ENCODE data around the gene ACP7. TPM values are rescaled to one million over a fixed set of nuclear protein-coding genes. Genes with fewer than 3 reads are reported as not detected.

Gene ACP7
- total and polyA plus RNA-seq, 2 of the 8 experiments (the other 6 are each of a cell fraction or from before 2014, with no cell fraction given), result 0.27 to 0.50 TPM

DNA sequence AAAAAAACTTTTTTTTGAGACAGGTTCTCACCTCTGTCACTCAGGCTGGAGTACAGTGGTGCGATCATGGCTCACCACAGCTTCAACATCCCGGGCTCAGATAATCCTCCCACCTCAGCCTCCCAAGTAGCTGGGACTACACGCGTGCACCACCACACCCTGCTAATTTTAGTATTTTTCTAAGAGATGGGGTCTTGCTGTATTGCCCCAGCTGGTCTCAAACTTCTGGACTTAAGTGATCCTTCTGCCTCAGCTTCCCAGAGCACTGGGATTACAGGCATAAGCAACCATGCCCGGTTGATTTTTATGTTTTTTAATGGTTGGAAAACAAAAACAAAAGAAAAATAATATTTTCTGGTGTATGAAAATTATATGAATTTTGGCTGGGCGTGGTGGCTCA is 9.2 kb upstream of the ACP7 start:
- no peaks in the 10 kb centered on the region for H3K36me3 ChIP-seq (ENCODE audit: control insufficient read depth in 2 of 4, insufficient read depth in 4 of 4, low read length in 3 of 4)
- H3K27me3 ChIP-seq (replicated peaks in 1 of 4; ENCODE audit: control insufficient read depth in 3 of 4, extremely low read depth in 1 of 4, insufficient read depth in 3 of 4, low read length in 3 of 4), result no peaks in the 10 kb centered on the region
- no peak overlapping the region for H2BK20ac ChIP-seq (ENCODE audit: low read length)
- no peak overlapping the region for H4K8ac ChIP-seq (ENCODE audit: extremely low read depth, insufficient read depth, low read length)
- no peak overlapping the region for H3K27ac ChIP-seq (ENCODE audit: low read depth, low read length)
- H2BK15ac ChIP-seq (ENCODE audit: low read length), result no peak overlapping the region
- no peaks in the 10 kb centered on the region for H4K20me1 ChIP-seq (replicated peaks in 1 of 2; ENCODE audit: control insufficient read depth in 1 of 2, insufficient read depth in 2 of 2, low read length in 2 of 2)
- no peak overlapping the region for H2BK5ac ChIP-seq (ENCODE audit: low read depth, low read length)
- H2BK120ac ChIP-seq (replicated peaks; ENCODE audit: low read depth, low read length), result no peak overlapping the region
- CTCF ChIA-PET (ENCODE audit: partially characterized antibody), result interaction anchor here (0.6 to 3.9 kb wide), 4 partner anchors 23 to 257 kb away, joined by 3 to 21 read pairs (median 3); no protein-coding TSS in a partner anchor
- no peak for TF ChIP-seq EGR1 (IDR thresholded peaks at IDR 0.05; ENCODE audit: borderline replicate concordance, low read depth, low read length)
- TF ChIP-seq, protein P1, sequence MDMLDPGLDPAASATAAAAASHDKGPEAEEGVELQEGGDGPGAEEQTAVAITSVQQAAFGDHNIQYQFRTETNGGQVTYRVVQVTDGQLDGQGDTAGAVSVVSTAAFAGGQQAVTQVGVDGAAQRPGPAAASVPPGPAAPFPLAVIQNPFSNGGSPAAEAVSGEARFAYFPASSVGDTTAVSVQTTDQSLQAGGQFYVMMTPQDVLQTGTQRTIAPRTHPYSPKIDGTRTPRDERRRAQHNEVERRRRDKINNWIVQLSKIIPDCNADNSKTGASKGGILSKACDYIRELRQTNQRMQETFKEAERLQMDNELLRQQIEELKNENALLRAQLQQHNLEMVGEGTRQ (IDR thresholded peaks at IDR 0.05; ENCODE audit: low read length), result no peak
- no peaks in the 10 kb centered on the region for H3K4me1 ChIP-seq (replicated peaks in 1 of 4; ENCODE audit: control insufficient read depth in 3 of 4, insufficient read depth in 4 of 4, low read length in 3 of 4)
- H3K4ac ChIP-seq (replicated peaks; ENCODE audit: insufficient read length, low read depth, low read length), result no peak overlapping the region
- no peak for FAIRE-seq
- 89% methylated on average over 6 of the region's 6 CpGs; no CpG with 5 or more reads in 1 of the 2 experiments for WGBS, 2 experiments (ENCODE audit: extremely low coverage in 1 of 2, insufficient coverage in 1 of 2, insufficient read length in 1 of 2, insufficient replicate concordance in 2 of 2, low coverage in 1 of 2, low lambda C conversion rate in 2 of 2, missing lambda C conversion rate in 1 of 2)
- H3K4me2 ChIP-seq (ENCODE audit: insufficient read depth in 1 of 2, low read depth in 2 of 2, low read length in 2 of 2), result no peak overlapping the region
- no peak overlapping the region for H3K23ac ChIP-seq (ENCODE audit: insufficient read length)
- no peak for DNase-seq (ENCODE audit: low read depth in 1 of 2, low spot score in 2 of 2)
- no peak overlapping the region for H4K5ac ChIP-seq (ENCODE audit: insufficient read length, low read depth, low read length)
- no peak overlapping the region for H3K9ac ChIP-seq (replicated peaks in 1 of 4; ENCODE audit: extremely low read depth in 1 of 4, low read depth in 3 of 4, low read length in 3 of 4)
- POLR2A ChIA-PET (ENCODE audit: partially characterized antibody), result interaction anchor here (1.1 kb wide), 1 partner anchor 14 kb away, joined by 3 read pairs; no protein-coding TSS in a partner anchor
- H3K79me1 ChIP-seq (ENCODE audit: low read depth, low read length), result no peaks in the 10 kb centered on the region
- H2BK12ac ChIP-seq (ENCODE audit: low read depth, low read length), result no peak overlapping the region
- H2AFZ ChIP-seq (ENCODE audit: low read length), result no peak overlapping the region
- no peaks in the 10 kb centered on the region for H3K9me3 ChIP-seq (ENCODE audit: insufficient read depth in 2 of 2, low read depth in 1 of 2, low read length in 1 of 2)
- no peaks in the 10 kb centered on the region for H3K23me2 ChIP-seq (ENCODE audit: low read depth, low read length)
- H3K4me3 ChIP-seq (ENCODE audit: extremely low read depth in 1 of 4, insufficient read depth in 2 of 4, low read depth in 3 of 4, low read length in 4 of 4), result no peak overlapping the region
- H3K56ac ChIP-seq (replicated peaks; ENCODE audit: insufficient read length, low read depth, low read length), result no peak overlapping the region
- no peaks in the 10 kb centered on the region for H3K79me2 ChIP-seq (ENCODE audit: control insufficient read depth in 1 of 2, insufficient read depth in 2 of 2, low read length in 2 of 2)
- no peak overlapping the region for H2AK5ac ChIP-seq (ENCODE audit: low read depth, low read length)
- no peak overlapping the region for H3K18ac ChIP-seq (ENCODE audit: extremely low read depth, low read length)
- H3K14ac ChIP-seq (ENCODE audit: insufficient read length), result no peak overlapping the region
- H4K91ac ChIP-seq (replicated peaks; ENCODE audit: insufficient read length, low read length), result no peak overlapping the region
